ENCODE measurements around the gene XPC. TPM values are rescaled to one million over a fixed set of nuclear protein-coding genes. Genes with fewer than 3 reads are reported as not detected.

The XPC gene
- total RNA-seq, 1 experiment from 2014 or later, result 30.3 TPM

DNA sequence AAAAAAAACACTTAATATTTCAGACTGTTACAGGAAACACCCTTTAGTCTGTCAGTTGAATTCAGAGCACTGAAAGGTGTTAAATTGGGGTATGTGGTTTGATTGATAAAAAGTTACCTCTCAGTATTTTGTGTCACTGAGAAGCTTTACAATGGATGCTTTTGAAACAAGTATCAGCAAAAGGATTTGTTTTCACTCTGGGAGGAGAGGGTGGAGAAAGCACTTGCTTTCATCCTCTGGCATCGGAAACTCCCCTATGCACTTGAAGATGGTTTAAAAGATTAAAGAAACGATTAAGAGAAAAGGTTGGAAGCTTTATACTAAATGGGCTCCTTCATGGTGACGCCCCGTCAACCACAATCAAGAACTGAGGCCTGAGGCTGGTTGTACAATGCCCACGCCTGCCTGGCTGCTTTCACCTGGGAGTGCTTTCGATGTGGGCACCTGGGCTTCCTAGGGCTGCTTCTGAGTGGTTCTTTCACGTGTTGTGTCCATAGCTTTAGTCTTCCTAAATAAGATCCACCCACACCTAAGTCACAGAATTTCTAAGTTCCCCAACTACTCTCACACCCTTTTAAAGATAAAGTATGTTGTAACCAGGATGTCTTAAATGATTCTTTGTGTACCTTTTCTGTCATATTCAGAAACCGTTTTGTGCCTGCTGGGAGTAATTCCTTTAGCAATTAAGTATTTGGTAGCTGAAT lies 35.7 kb downstream of the XPC start:
- H3K79me2 ChIP-seq (ENCODE audit: low read length), result no peaks in the 10 kb centered on the region
- H2AFZ ChIP-seq (ENCODE audit: low read length), result no peak overlapping the region
- peaks cover 14% of the 10 kb centered on the region for H3K4me1 ChIP-seq (ENCODE audit: low read length)
- no peak overlapping the region for H3K27ac ChIP-seq (ENCODE audit: low read length)
- DNase-seq, result no peak
- H4K20me1 ChIP-seq (ENCODE audit: insufficient read depth, low read depth, low read length), result no peaks in the 10 kb centered on the region
- no peaks in the 10 kb centered on the region for H3K9me2 ChIP-seq (replicated peaks; ENCODE audit: insufficient read depth, low read length)
- H3K27me3 ChIP-seq (ENCODE audit: low read length), result no peaks in the 10 kb centered on the region
- H3K9me3 ChIP-seq (ENCODE audit: low read length), result no peaks in the 10 kb centered on the region
- H3K9ac ChIP-seq (ENCODE audit: low read length), result no peak overlapping the region
- H3K4me2 ChIP-seq (ENCODE audit: low read depth, low read length, poor library complexity, severe bottlenecking), result no peak overlapping the region
- peaks cover 15% of the 10 kb centered on the region; the same call in 1 of the 2 replicates for H3K36me3 ChIP-seq (ENCODE audit: insufficient read depth, low read length)
- no peak overlapping the region for H3K4me3 ChIP-seq (ENCODE audit: low read length)

GRCh38 chr3:14141602-14142341 lies 36.6 kb downstream of the XPC start:
- H2AFZ ChIP-seq (ENCODE audit: low read length), result no peak overlapping the region
- peaks cover 14% of the 10 kb centered on the region for H3K4me1 ChIP-seq (ENCODE audit: low read length)
- H3K79me2 ChIP-seq (ENCODE audit: low read length), result no peaks in the 10 kb centered on the region
- no peak for DNase-seq
- no peaks in the 10 kb centered on the region for H4K20me1 ChIP-seq (ENCODE audit: insufficient read depth, low read depth, low read length)
- no peaks in the 10 kb centered on the region for H3K27me3 ChIP-seq (ENCODE audit: low read length)
- H3K4me2 ChIP-seq (ENCODE audit: low read depth, low read length, poor library complexity, severe bottlenecking), result no peak overlapping the region
- H3K36me3 ChIP-seq (ENCODE audit: insufficient read depth, low read length), result peaks cover 15% of the 10 kb centered on the region; the same call in 1 of the 2 replicates
- no peak overlapping the region for H3K27ac ChIP-seq (ENCODE audit: low read length)
- H3K9me3 ChIP-seq (ENCODE audit: low read length), result no peaks in the 10 kb centered on the region
- no peak overlapping the region for H3K4me3 ChIP-seq (ENCODE audit: low read length)
- H3K9ac ChIP-seq (ENCODE audit: low read length), result no peak overlapping the region
- H3K9me2 ChIP-seq (replicated peaks; ENCODE audit: insufficient read depth, low read length), result no peaks in the 10 kb centered on the region

- no peak overlapping the region for H3K4me3 ChIP-seq (ENCODE audit: low read length)
- H4K20me1 ChIP-seq (ENCODE audit: insufficient read depth, low read depth, low read length), result no peaks in the 10 kb centered on the region
- no peak overlapping the region for H3K9ac ChIP-seq (ENCODE audit: low read length)
- no peak overlapping the region for H3K27ac ChIP-seq (ENCODE audit: low read length)
- H2AFZ ChIP-seq (ENCODE audit: low read length), result no peak overlapping the region
- no peaks in the 10 kb centered on the region for H3K27me3 ChIP-seq (ENCODE audit: low read length)
- peaks cover 15% of the 10 kb centered on the region; the same call in 1 of the 2 replicates for H3K36me3 ChIP-seq (ENCODE audit: insufficient read depth, low read length)
- H3K9me2 ChIP-seq (replicated peaks; ENCODE audit: insufficient read depth, low read length), result no peaks in the 10 kb centered on the region
- DNase-seq, result no peak
- no peak overlapping the region for H3K4me2 ChIP-seq (ENCODE audit: low read depth, low read length, poor library complexity, severe bottlenecking)
- H3K9me3 ChIP-seq (ENCODE audit: low read length), result no peaks in the 10 kb centered on the region
- H3K79me2 ChIP-seq (ENCODE audit: low read length), result no peaks in the 10 kb centered on the region
- H3K4me1 ChIP-seq (ENCODE audit: low read length), result peaks cover 14% of the 10 kb centered on the region
These were observed 37.3 kb downstream of the XPC start for GRCh38 chr3:14141144-14141543.

- Histone ChIP-seq H2AFZ (ENCODE audit: low read length) (no peak overlapping the region), H3K27me3 (ENCODE audit: low read length) (no peaks in the 10 kb centered on the region), H3K79me2 (ENCODE audit: low read length) (no peaks in the 10 kb centered on the region), H3K4me2 (ENCODE audit: low read depth, low read length, poor library complexity, severe bottlenecking) (no peak overlapping the region), H3K9me3 (ENCODE audit: low read length) (no peaks in the 10 kb centered on the region), H3K36me3 (ENCODE audit: insufficient read depth, low read length) (peaks cover 15% of the 10 kb centered on the region; the same call in 1 of the 2 replicates), H3K9me2 (replicated peaks; ENCODE audit: insufficient read depth, low read length) (no peaks in the 10 kb centered on the region), H4K20me1 (ENCODE audit: insufficient read depth, low read depth, low read length) (no peaks in the 10 kb centered on the region), H3K4me3 (ENCODE audit: low read length) (no peak overlapping the region), H3K27ac (ENCODE audit: low read length) (no peak overlapping the region), H3K4me1 (ENCODE audit: low read length) (peaks cover 14% of the 10 kb centered on the region), H3K9ac (ENCODE audit: low read length) (no peak overlapping the region)
- DNase-seq, result no peak
These were observed 37.7 kb downstream of the XPC start for GRCh38 chr3:14140668-14141067.

GRCh38 chr3:14139771-14140170 lies 38.6 kb downstream of the XPC start:
- Histone ChIP-seq H3K9ac (ENCODE audit: low read length) (no peak overlapping the region), H3K9me2 (replicated peaks; ENCODE audit: insufficient read depth, low read length) (no peaks in the 10 kb centered on the region), H3K27ac (ENCODE audit: low read length) (no peak overlapping the region), H3K4me2 (ENCODE audit: low read depth, low read length, poor library complexity, severe bottlenecking) (no peak overlapping the region), H4K20me1 (ENCODE audit: insufficient read depth, low read depth, low read length) (no peaks in the 10 kb centered on the region), H3K9me3 (ENCODE audit: low read length) (no peaks in the 10 kb centered on the region), H3K79me2 (ENCODE audit: low read length) (no peaks in the 10 kb centered on the region), H2AFZ (ENCODE audit: low read length) (no peak overlapping the region), H3K4me3 (ENCODE audit: low read length) (no peak overlapping the region), H3K27me3 (ENCODE audit: low read length) (no peaks in the 10 kb centered on the region), H3K36me3 (ENCODE audit: insufficient read depth, low read length) (peaks cover 13% of the 10 kb centered on the region; the same call in 1 of the 2 replicates), H3K4me1 (ENCODE audit: low read length) (peaks cover 8% of the 10 kb centered on the region)
- DNase-seq, result no peak

GRCh38 chr3:14138878-14139655 lies 39.3 kb downstream of the XPC start:
- DNase-seq, result no peak
- Histone ChIP-seq H3K4me2 (ENCODE audit: low read depth, low read length, poor library complexity, severe bottlenecking) (no peak overlapping the region), H3K36me3 (ENCODE audit: insufficient read depth, low read length) (peaks cover 10% of the 10 kb centered on the region; the same call in 1 of the 2 replicates), H3K9me2 (replicated peaks; ENCODE audit: insufficient read depth, low read length) (no peaks in the 10 kb centered on the region), H3K4me3 (ENCODE audit: low read length) (no peak overlapping the region), H3K27me3 (ENCODE audit: low read length) (no peaks in the 10 kb centered on the region), H3K9ac (ENCODE audit: low read length) (no peak overlapping the region), H3K4me1 (ENCODE audit: low read length) (peaks cover under 1% of the 10 kb centered on the region; the same call in 1 of the 2 replicates), H3K9me3 (ENCODE audit: low read length) (no peaks in the 10 kb centered on the region), H4K20me1 (ENCODE audit: insufficient read depth, low read depth, low read length) (no peaks in the 10 kb centered on the region), H3K27ac (ENCODE audit: low read length) (no peak overlapping the region), H3K79me2 (ENCODE audit: low read length) (no peaks in the 10 kb centered on the region), H2AFZ (ENCODE audit: low read length) (no peak overlapping the region)

DNA sequence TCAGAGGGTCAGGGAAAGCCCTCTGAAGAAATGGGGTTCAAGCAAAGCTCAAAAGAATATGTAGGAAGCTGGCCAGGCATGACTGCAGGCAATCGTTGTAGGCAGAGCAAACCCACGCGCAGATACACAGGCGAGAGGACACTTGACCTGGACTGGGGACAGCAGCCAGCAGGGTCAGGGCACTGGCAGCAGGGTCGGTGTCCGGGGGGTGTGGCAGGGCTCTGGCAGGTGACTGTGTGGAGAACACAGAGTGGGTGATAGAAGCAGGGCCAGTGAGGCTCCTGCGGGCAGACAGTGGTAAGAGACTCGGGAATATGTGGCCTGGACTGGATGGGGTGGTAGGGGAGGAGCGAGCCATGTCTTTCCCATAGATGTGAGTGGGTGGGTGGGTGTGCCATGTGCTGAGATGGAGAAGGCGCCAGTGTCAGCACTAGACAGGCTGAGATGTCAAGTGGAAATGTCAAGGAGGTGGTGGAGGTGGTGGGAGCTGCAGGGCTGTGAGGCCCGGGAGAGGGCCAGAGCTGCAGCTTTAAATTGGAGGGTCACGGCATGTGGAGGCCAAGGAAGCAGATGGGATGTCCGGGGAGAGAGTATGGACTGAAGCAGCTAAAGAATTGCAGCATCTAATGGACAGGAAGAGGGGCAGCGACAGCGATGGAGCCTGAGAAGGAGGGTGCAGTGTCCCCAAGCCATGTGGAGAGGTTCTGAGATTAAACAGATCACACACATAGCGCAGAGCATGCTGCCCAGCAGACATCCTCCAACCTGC lies 40.1 kb downstream of the XPC start:
- Histone ChIP-seq H3K9ac (ENCODE audit: low read length) (no peak overlapping the region), H3K36me3 (ENCODE audit: insufficient read depth, low read length) (peaks cover 10% of the 10 kb centered on the region; the same call in 1 of the 2 replicates), H2AFZ (ENCODE audit: low read length) (no peak overlapping the region)

More for the DNA sequence above, 40.1 kb downstream of the XPC start:
- Histone ChIP-seq H3K4me1 (ENCODE audit: low read length) (no peaks in the 10 kb centered on the region), H3K9me3 (ENCODE audit: low read length) (no peaks in the 10 kb centered on the region), H3K4me2 (ENCODE audit: low read depth, low read length, poor library complexity, severe bottlenecking) (no peak overlapping the region), H3K4me3 (ENCODE audit: low read length) (no peak overlapping the region), H3K9me2 (replicated peaks; ENCODE audit: insufficient read depth, low read length) (no peaks in the 10 kb centered on the region), H3K79me2 (ENCODE audit: low read length) (no peaks in the 10 kb centered on the region), H3K27me3 (ENCODE audit: low read length) (no peaks in the 10 kb centered on the region), H4K20me1 (ENCODE audit: insufficient read depth, low read depth, low read length) (no peaks in the 10 kb centered on the region), H3K27ac (ENCODE audit: low read length) (no peak overlapping the region)
- no peak for DNase-seq
